GM18526 (cell line): ENCODE results near the gene TIGD6.

Source experiments
- POLR2A ChIP-seq: IDR thresholded peaks from 3 replicates; pipeline ENCODE4 v1.6.1; 2011; ENCODE audit not compliant: insufficient read length; ENCODE audit errors: extremely low read depth

TIGD6 gene

GRCh38 chr5:149996205-149996890 lies 4.1 kb downstream of the TIGD6 start:
- no peak for TF ChIP-seq POLR2A

DNA sequence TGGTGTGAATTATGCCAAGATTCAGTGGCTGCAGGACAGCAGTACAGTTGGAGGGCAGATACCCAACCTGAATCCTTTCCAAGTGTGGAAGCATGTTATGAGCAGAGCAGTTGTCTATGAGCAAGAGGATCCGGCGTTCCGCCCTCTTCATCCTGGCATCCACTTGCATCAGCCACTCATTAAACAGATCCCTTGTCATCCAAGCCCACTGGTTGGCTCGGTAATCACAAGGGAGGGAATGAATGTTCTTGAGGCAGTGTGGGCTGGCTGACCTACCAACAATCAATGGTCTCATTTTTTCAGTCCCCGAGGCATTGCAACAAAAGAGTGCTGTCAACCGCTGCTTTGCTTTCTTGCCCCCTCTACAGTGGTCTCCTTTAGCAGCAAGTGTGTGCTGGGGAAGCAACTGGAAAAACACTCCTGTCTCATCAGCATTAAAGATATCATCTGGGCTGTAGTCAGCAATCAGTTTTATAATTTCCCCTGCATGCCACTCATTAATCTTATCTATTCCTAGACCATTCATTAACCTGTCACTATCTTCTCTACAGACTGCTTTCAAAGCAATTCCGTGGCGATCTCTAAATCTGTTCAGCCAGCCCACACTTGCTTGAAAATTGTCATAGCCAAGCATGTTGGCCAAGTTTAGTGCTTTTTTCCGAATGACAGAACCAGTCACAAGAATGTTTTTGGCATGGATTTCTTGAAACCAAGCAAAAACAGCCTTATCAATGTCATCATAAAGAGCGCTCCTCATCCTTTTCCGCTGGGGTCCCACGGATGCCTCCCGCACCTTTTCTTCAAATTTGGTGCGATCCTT lies 4.9 kb downstream of the TIGD6 start:
- no peak for TF ChIP-seq POLR2A

DNA sequence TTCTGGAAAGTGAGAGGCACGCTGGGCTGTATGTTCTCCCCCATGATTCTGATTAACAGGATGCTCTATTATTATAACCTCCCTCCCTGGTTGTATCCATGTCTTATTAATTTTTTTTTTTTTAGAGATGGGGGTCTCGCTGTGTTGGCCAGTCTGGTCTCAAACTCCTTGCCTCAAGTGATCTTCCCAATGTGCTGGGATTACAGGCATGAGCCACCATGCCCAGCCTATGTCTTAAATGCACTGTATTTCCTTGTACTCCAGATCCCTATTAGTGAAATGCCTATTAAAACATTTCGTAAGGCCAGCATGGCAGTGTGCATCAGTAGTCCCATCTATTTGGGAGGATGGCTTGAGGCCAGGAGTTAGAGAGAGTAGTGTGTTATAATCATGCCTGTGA lies 7.0 kb downstream of the TIGD6 start:
- no peak for TF ChIP-seq POLR2A

GRCh38 chr5:149990518-149991376 lies 9.7 kb downstream of the TIGD6 start:
- TF ChIP-seq POLR2A = no peak

GRCh38 chr5:149988126-149988525 lies 12.3 kb downstream of the TIGD6 start:
- TF ChIP-seq POLR2A = no peak

DNA sequence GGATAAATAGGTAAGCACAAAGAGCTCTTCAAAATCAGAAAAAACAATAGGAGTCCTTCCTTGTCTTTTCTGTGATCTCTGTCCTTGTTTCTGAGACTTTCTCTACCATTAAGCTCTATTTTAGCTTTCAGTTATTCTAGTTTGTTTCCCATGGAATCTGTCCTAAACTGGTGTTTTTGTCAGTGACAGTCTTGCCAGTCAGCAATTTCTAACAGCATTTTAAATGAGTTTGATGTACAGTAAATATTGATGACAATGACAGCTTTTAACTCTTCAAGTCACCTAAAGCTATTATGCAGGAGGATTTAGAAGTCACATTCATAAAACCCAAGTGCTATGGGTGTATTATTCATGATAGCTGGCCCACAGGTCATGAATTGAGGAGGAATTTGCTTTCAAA lies 17.9 kb downstream of the TIGD6 start:
- TF ChIP-seq POLR2A = no peak

GRCh38 chr5:149981206-149981605 lies 19.2 kb downstream of the TIGD6 start:
- TF ChIP-seq POLR2A = no peak

- no peak for TF ChIP-seq POLR2A
Observed at GRCh38 chr5:149979896-149980295, 20.6 kb downstream of the TIGD6 start.

DNA sequence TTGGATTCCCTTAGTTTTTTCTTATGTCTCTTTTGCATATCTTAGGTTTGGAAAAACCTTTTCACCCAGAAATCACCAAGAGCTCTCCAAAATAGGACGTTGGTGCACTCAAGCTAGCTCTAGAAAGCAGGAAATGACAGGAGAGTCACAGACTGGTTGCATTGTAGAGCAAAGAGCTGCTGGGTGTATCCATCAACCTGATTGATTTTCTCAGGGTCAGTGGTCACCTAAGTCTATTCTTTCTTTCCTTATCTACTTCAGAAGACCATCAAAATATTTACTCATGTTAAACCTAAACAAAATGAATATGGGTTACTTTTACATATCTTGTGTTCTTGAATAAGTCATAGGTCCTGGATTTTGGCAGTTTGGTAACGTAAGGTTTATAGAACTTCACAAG lies 25.0 kb downstream of the TIGD6 start:
- TF ChIP-seq POLR2A = no peak

DNA sequence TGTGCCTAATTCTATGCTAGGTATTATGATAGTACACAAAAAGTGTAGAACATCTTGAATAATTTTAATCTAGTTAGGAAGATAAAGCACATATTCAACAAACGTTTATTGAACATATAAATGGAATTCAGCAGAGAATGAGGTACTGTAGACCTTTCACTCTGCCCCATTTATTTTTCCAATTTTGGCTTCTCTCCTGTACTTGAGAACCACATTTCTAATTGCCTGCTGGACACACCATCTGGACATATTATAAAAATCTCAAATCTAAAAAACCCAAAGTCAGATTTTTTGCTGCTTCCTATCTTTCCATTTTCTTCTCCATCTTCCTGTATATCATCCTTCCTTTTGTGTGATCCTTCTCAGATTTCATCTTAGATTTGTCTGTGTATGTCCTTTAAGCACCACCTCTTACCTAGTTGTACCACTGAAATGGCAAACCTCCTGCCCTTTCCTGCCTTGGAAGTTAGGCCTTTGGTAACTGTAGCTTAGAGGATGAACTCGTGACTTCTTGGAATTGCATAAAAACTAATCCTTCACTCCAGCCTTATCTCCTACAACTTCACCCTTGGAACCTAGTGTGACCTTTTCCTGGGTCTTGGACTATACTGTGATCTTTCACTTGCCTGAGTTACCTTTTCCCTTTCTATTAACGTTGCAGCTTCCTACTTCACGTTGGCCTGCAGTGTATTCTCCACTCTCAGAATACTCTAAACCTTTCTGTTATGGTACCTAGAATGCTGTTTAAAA lies 31.1 kb downstream of the TIGD6 start:
- no peak for TF ChIP-seq POLR2A

GRCh38 chr5:149966946-149967345 lies 33.5 kb downstream of the TIGD6 start:
- no peak for TF ChIP-seq POLR2A

DNA sequence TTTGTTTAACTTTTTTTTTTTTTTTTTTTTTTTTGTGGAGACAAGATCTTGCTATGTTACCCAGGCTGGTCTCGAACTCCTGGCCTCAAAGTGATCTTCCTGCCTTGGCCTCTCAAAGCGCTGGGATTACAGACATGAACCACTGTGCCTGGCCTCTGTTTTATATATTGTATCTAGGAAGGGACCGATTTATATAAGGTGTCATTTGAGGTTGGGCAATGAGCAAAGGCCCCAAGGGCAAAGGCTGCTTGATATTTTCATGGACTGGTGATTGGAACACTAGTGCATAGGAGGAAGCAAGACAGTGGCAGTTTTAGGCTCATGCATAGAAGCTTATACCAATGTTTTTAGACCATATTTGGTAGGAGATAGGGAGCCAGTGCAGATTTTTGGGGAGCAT lies 36.7 kb downstream of the TIGD6 start:
- no peak for TF ChIP-seq POLR2A

DNA sequence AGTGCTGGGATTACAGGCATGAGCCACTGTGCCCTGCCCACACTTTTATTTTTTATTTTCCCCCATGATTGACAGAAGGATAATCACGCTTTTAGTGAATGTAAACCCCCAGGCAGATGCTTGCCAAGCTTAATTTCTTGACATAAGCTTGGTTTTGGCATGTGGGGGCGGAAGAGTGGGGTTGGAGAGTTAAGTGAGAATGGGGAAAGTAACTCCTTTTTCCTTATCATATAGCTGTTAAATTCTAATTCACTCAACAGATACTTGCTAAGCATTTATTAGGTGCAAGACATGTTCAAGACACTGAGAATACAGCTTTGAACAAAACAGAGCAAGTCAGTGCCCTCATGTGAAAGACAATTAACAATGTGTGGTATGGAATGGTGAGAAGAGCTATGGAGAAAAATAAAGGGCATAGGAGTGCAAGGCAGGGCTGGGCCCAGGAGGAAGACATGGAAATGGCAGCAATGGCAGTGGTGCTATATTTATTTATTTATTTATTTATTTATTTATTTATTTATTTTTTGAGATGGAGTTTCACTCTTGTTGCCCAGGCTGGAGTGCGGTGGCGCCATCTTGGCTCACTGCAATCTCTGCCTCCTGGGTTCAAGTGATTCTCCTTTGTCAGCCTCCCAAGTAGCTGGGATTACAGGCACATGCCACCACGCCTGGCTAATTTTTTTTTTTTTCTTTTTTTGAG lies 37.7 kb downstream of the TIGD6 start:
- no peak for TF ChIP-seq POLR2A

DNA sequence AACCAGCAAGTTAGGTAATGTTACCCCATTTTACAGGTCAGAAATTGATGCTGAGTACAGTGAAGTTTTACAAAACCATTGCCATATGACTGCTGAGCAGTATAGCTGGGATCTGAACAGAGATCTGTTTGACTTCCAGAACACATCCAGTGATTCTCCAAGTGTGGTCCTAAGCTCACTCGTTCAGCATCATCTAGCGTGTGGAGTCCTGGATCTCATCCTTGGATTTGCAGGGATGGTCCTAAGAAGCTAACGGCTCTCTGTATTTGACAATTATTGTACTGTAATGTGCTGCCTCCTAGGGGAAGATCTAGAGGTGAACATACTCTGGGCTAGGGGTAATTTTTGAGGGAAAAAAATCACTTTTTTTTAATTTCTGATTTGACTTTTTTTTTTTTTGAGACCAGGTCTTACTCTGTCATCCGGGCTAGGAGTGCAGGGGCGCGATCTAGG lies 38.5 kb downstream of the TIGD6 start:
- no peak for TF ChIP-seq POLR2A
